GM23338 (cell line): ENCODE measurements around the gene JAK3.

ENCODE experiments used
- POLR2AphosphoS5 ChIP-seq: IDR thresholded peaks from 2 replicates; pipeline ENCODE4 v1.6.1; 2016; ENCODE audit warnings: antibody characterized with exemption, low read depth
- STAT1 ChIP-seq: IDR thresholded peaks from one replicate; pipeline ENCODE4 v1.6.1; 2016; ENCODE audit warnings: antibody characterized with exemption; ENCODE audit not compliant: unreplicated experiment
- TF ChIP-seq, protein P1 (sequence below), 2 experiments: fragments of 200-600 bp in 1 of 2; sonication (generic) in 1 of 2; conservative IDR thresholded peaks; 2 replicates each; pipeline versions ENCODE4 v1.5.1 to v1.6.1; 2016 to 2017; ENCODE audit warnings: antibody characterized with exemption in 2 of 2, low read depth in 2 of 2, mild to moderate bottlenecking in 2 of 2, moderate library complexity in 1 of 2
- TF ChIP-seq, protein P2 (sequence below): IDR thresholded peaks from one replicate; pipeline ENCODE4 v1.6.1; 2018; ENCODE audit warnings: antibody characterized with exemption; ENCODE audit not compliant: unreplicated experiment

DNA sequence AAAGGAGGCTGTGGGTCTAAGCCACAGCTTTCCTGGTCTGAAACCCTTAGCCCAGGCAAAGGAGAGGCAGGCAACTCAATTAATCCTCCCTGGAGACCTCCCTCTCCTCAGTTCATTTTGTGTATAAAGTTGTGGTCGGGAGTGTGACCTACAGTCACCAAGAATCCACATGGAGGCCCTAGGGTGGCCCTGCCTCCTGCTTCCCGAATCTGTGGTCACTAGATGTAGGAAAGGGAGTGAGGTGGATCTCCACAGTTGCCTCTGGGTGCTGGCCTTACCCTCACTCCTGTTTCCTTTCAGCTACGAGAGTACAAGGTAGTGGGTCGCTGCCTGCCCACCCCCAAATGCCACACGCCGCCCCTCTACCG lies 13.2 kb upstream of the JAK3 start:
- TF ChIP-seq, protein P1, sequence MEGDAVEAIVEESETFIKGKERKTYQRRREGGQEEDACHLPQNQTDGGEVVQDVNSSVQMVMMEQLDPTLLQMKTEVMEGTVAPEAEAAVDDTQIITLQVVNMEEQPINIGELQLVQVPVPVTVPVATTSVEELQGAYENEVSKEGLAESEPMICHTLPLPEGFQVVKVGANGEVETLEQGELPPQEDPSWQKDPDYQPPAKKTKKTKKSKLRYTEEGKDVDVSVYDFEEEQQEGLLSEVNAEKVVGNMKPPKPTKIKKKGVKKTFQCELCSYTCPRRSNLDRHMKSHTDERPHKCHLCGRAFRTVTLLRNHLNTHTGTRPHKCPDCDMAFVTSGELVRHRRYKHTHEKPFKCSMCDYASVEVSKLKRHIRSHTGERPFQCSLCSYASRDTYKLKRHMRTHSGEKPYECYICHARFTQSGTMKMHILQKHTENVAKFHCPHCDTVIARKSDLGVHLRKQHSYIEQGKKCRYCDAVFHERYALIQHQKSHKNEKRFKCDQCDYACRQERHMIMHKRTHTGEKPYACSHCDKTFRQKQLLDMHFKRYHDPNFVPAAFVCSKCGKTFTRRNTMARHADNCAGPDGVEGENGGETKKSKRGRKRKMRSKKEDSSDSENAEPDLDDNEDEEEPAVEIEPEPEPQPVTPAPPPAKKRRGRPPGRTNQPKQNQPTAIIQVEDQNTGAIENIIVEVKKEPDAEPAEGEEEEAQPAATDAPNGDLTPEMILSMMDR (conservative IDR thresholded peaks at IDR 0.05; ENCODE audit: low read depth in 2 of 2): no peak
- TF ChIP-seq POLR2AphosphoS5 (no peak), STAT1 (no peak)
- TF ChIP-seq, protein P2, sequence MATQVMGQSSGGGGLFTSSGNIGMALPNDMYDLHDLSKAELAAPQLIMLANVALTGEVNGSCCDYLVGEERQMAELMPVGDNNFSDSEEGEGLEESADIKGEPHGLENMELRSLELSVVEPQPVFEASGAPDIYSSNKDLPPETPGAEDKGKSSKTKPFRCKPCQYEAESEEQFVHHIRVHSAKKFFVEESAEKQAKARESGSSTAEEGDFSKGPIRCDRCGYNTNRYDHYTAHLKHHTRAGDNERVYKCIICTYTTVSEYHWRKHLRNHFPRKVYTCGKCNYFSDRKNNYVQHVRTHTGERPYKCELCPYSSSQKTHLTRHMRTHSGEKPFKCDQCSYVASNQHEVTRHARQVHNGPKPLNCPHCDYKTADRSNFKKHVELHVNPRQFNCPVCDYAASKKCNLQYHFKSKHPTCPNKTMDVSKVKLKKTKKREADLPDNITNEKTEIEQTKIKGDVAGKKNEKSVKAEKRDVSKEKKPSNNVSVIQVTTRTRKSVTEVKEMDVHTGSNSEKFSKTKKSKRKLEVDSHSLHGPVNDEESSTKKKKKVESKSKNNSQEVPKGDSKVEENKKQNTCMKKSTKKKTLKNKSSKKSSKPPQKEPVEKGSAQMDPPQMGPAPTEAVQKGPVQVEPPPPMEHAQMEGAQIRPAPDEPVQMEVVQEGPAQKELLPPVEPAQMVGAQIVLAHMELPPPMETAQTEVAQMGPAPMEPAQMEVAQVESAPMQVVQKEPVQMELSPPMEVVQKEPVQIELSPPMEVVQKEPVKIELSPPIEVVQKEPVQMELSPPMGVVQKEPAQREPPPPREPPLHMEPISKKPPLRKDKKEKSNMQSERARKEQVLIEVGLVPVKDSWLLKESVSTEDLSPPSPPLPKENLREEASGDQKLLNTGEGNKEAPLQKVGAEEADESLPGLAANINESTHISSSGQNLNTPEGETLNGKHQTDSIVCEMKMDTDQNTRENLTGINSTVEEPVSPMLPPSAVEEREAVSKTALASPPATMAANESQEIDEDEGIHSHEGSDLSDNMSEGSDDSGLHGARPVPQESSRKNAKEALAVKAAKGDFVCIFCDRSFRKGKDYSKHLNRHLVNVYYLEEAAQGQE: no peak
